DOHH2 (cell line): Measurements from ENCODE around the gene MIGA2.

Experiments
- EZH2phosphoT487 ChIP-seq: fragments of 200-600 bp; sonication (generic); IDR thresholded peaks from 2 replicates; pipeline ENCODE4 v1.6.1; 2017; ENCODE audit warnings: borderline replicate concordance, mild to moderate bottlenecking, antibody characterized with exemption, low read length, moderate library complexity, mixed read lengths
- TF ChIP-seq, protein P1 (sequence below): fragments of 200-600 bp; sonication (generic); IDR thresholded peaks from one replicate; pipeline ENCODE4 v1.5.1; 2014; ENCODE audit warnings: antibody characterized with exemption, mild to moderate bottlenecking, low read depth, low read length; ENCODE audit not compliant: poor library complexity, severe bottlenecking

- TF ChIP-seq, protein P1, sequence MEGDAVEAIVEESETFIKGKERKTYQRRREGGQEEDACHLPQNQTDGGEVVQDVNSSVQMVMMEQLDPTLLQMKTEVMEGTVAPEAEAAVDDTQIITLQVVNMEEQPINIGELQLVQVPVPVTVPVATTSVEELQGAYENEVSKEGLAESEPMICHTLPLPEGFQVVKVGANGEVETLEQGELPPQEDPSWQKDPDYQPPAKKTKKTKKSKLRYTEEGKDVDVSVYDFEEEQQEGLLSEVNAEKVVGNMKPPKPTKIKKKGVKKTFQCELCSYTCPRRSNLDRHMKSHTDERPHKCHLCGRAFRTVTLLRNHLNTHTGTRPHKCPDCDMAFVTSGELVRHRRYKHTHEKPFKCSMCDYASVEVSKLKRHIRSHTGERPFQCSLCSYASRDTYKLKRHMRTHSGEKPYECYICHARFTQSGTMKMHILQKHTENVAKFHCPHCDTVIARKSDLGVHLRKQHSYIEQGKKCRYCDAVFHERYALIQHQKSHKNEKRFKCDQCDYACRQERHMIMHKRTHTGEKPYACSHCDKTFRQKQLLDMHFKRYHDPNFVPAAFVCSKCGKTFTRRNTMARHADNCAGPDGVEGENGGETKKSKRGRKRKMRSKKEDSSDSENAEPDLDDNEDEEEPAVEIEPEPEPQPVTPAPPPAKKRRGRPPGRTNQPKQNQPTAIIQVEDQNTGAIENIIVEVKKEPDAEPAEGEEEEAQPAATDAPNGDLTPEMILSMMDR = no peak
- TF ChIP-seq EZH2phosphoT487 = no peak
These were observed 28.5 kb upstream of the MIGA2 start for GRCh38 chr9:129007766-129008468.
